ENCODE data around the gene OSBP.

DNA sequence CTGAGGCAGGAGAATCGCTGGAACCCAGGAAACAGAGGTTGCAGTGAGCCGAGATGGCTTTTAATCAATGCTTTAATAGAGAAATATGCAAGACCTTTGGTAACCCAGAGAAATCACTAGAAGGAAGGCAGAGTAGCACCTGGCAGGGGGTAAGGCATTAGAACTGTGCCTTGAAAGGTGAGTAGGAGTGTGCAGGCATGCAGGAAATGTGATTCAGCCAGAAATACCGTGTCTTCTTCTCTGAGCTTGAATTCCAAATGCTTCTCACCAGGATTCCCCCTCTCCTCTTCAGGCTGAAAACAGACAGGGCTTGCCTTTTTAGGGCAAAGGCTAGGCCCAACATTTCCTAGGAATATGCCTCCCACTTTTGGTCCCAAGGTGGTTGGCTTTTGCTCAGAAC lies 53.3 kb downstream of the OSBP start:
- TF ChIP-seq EZH2 (IDR thresholded peaks at IDR 0.05; ENCODE audit: borderline replicate concordance, insufficient read depth, low read length, poor library complexity, severe bottlenecking) (no peak), CTCF (IDR thresholded peaks at IDR 0.05; ENCODE audit: poor library complexity, severe bottlenecking) (no peak), EP300 (conservative IDR thresholded peaks at IDR 0.05; ENCODE audit: poor library complexity, severe bottlenecking) (no peak), POLR2AphosphoS5 (IDR thresholded peaks at IDR 0.05) (no peak)
